Hepatocyte (in vitro differentiated cells): ENCODE measurements around the gene KCNMA1. TPM values are rescaled to one million over a fixed set of nuclear protein-coding genes. Genes with fewer than 3 reads are reported as not detected.
"Not testable (repeated sequence)": the region's sequence is repeated elsewhere in the genome, so short reads cannot be mapped to it uniquely, and the experiment has no call there.

Experiments used
- DNase-seq: peaks from one replicate; pipeline ENCODE4 v3.0.0-alpha.2; 2016; ENCODE audit warnings: low spot score
- H2AFZ ChIP-seq: fragments of 200-600 bp; sonication (generic); 2 replicates; pipeline ENCODE4 v1.6.0; 2016; ENCODE audit warnings: antibody characterized with exemption, mild to moderate bottlenecking
- H3K27ac ChIP-seq: fragments of 200-600 bp; sonication (generic); 2 replicates; pipeline ENCODE4 v1.5.1; 2016; ENCODE audit warnings: mild to moderate bottlenecking
- H3K27me3 ChIP-seq: fragments of 200-600 bp; sonication (generic); 2 replicates; pipeline ENCODE4 v1.6.1; 2016
- H3K36me3 ChIP-seq: fragments of 200-600 bp; sonication (generic); replicated peaks from 2 replicates; pipeline ENCODE4 v1.5.1; 2016; ENCODE audit warnings: low read depth; ENCODE audit not compliant: insufficient read depth
- H3K4me1 ChIP-seq: fragments of 200-600 bp; sonication (generic); 2 replicates; pipeline ENCODE4 v1.5.1; 2016; ENCODE audit warnings: mild to moderate bottlenecking, moderate library complexity; ENCODE audit not compliant: insufficient read depth
- H3K4me2 ChIP-seq: fragments of 200-600 bp; sonication (generic); 2 replicates; pipeline ENCODE4 v1.6.0; 2016
- H3K4me3 ChIP-seq: fragments of 200-600 bp; sonication (generic); 2 replicates; pipeline ENCODE4 v1.5.1; 2016; ENCODE audit warnings: mild to moderate bottlenecking
- H3K79me2 ChIP-seq: fragments of 200-600 bp; sonication (generic); 2 replicates; pipeline ENCODE4 v1.6.0; 2017; ENCODE audit warnings: mild to moderate bottlenecking
- H3K9me2 ChIP-seq: fragments of 200-600 bp; sonication (generic); replicated peaks from 2 replicates; pipeline ENCODE4 v1.6.0; 2017; ENCODE audit warnings: mild to moderate bottlenecking; ENCODE audit not compliant: insufficient read depth
- H3K9me3 ChIP-seq: fragments of 200-600 bp; sonication (generic); 2 replicates; pipeline ENCODE4 v1.5.1; 2016; ENCODE audit warnings: low read depth, mild to moderate bottlenecking
- H4K20me1 ChIP-seq: fragments of 200-600 bp; sonication (generic); 2 replicates; pipeline ENCODE4 v1.6.0; 2016; ENCODE audit warnings: mild to moderate bottlenecking; ENCODE audit not compliant: insufficient read depth, poor library complexity, severe bottlenecking
- CTCF ChIP-seq: fragments of 200-600 bp; sonication (generic); IDR thresholded peaks from 2 replicates; pipeline ENCODE4 v1.5.1; 2016; ENCODE audit warnings: antibody characterized with exemption, mild to moderate bottlenecking; ENCODE audit not compliant: poor library complexity
- EZH2 ChIP-seq: fragments of 200-600 bp; sonication (generic); IDR thresholded peaks from 2 replicates; pipeline ENCODE4 v1.6.1; 2016; ENCODE audit warnings: antibody characterized with exemption, mild to moderate bottlenecking, borderline replicate concordance
- EZH2phosphoT487 ChIP-seq: fragments of 200-600 bp; sonication (generic); IDR thresholded peaks from one replicate; pipeline ENCODE4 v1.6.1; 2018; ENCODE audit warnings: antibody characterized with exemption, mild to moderate bottlenecking, low read depth, moderate library complexity; ENCODE audit not compliant: unreplicated experiment, severe bottlenecking
- WGBS: methylation state at CpG from one replicate; pipeline ENCODE4 v1.1.6; 2016; ENCODE audit warnings: low lambda C conversion rate; ENCODE audit errors: missing lambda C conversion rate; 5-methylcytosine and 5-hydroxymethylcytosine counted together
- polyA plus RNA-seq: library from polyadenylated mRNA; unstranded; fragments of >200 nt; fragmentation: Nextera tagmentation; extraction: Ambion mirVana; gene quantifications from 2 replicates; pipeline ENCODE4 v1.2.1, GENCODE V29; 2016
- total RNA-seq: library from RNA; depleted of rRNA; stranded (reverse); fragments of >200 nt; gene quantifications from 2 replicates; pipeline ENCODE4 v1.2.3, GENCODE V29; 2014

The KCNMA1 gene
- total and polyA plus RNA-seq, 2 experiments from 2014 or later, result 42.6 to 73.3 TPM

DNA sequence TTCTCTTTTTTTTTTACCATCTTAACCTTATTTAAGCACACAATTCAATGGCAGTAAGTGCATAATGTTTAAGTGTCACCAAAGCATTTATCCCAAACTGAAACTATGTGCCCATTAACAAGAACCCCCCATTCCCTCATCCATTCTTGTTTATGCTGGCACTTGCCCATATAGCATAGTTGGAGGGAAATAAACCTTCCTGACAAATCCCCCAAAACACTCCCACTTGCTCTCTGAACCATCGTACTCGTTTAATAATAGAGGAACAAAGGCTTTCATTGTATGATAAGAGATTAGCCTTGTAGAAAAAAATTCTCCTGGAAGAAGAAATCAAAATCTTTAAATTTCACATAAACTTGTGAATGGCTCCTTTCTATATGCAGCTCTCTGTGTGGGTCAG lies 26.4 kb upstream of the KCNMA1 start:
- Histone ChIP-seq H3K36me3 (no peaks in the 10 kb centered on the region), H3K9me3 (no peaks in the 10 kb centered on the region), H3K9me2 (no peaks in the 10 kb centered on the region), H4K20me1 (no peaks in the 10 kb centered on the region), H3K79me2 (no peaks in the 10 kb centered on the region), H2AFZ (no peak overlapping the region), H3K4me3 (no peak overlapping the region), H3K27me3 (no peaks in the 10 kb centered on the region), H3K4me2 (no peak overlapping the region), H3K4me1 (peaks cover 5% of the 10 kb centered on the region), H3K27ac (peak overlapping the region; percentile 29)
- WGBS, result 70% methylated on average over 2 of the region's 2 CpGs
- TF ChIP-seq EZH2 (no peak), EZH2phosphoT487 (no peak)
- no peak for DNase-seq

- DNase-seq, result no peak
- 67% methylated on average over 6 of the region's 6 CpGs for WGBS
- Histone ChIP-seq H4K20me1 (no peaks in the 10 kb centered on the region), H3K27me3 (no peaks in the 10 kb centered on the region), H3K27ac (no peak overlapping the region), H3K36me3 (no peaks in the 10 kb centered on the region), H2AFZ (no peak overlapping the region), H3K4me1 (peaks cover 17% of the 10 kb centered on the region), H3K4me3 (no peak overlapping the region), H3K9me2 (no peaks in the 10 kb centered on the region), H3K9me3 (no peaks in the 10 kb centered on the region), H3K4me2 (no peak overlapping the region), H3K79me2 (no peaks in the 10 kb centered on the region)
- TF ChIP-seq CTCF (no peak), EZH2phosphoT487 (no peak), EZH2 (no peak)
Observed at GRCh38 chr10:77661674-77662073, 24.1 kb upstream of the KCNMA1 start.

DNA sequence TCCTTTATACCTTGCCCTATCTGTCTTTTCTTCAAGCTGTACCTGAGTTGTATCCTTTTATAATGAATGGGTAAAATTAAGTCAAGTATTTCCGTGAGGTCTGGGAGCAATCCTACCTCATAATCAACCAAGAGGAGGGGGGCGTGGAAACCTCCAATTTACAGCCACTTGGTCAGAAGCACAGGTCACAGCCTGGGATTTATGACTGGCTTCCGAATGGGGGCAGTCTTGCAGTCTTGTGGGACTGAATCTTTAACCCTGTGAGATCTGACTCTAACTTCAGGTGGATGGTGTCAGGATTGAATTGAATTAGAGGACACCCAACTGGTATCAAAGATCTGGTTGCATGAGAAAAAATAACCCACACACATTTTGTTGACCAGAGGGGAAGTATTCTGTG lies 23.5 kb upstream of the KCNMA1 start:
- Histone ChIP-seq H3K4me1 (peaks cover 17% of the 10 kb centered on the region), H3K4me3 (no peak overlapping the region), H3K9me3 (no peaks in the 10 kb centered on the region), H3K4me2 (no peak overlapping the region), H3K36me3 (no peaks in the 10 kb centered on the region), H2AFZ (no peak overlapping the region), H3K79me2 (no peaks in the 10 kb centered on the region), H3K9me2 (no peaks in the 10 kb centered on the region), H3K27ac (no peak overlapping the region), H3K27me3 (no peaks in the 10 kb centered on the region), H4K20me1 (no peaks in the 10 kb centered on the region)
- TF ChIP-seq CTCF (no peak), EZH2 (no peak), EZH2phosphoT487 (no peak)
- no peak for DNase-seq
- 63% methylated on average over 3 of the region's 3 CpGs for WGBS

DNA sequence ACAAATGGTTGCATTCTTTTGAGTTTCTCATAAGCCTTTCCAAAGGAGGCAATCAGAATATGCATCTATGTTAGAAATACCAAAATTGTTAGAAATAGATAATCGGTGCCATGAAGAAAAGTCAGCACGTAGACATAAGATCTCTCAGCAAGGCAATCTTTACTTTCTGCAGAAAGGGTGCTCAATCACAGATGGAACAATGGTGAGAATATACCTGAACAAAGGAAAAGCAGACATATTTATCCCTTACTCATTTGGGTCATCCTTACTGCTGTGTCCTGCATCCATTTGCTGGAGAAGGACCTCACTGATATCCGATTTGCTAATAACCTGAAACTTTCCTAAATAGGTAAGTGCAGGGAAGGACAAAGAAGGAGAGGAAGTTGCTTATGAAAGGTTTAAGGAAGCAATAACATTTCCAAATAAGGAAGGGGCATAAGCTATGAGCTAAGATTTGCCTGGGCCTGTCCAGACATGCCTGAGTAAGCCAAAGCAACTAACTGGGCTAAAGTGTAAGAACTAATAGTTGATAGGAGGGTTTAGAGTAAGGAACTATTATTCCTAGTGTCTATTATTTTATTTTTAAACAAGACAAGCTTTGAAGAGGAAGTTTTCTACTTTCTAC lies 21.6 kb upstream of the KCNMA1 start:
- not testable (repeated sequence) for H3K9me2 ChIP-seq, H3K36me3 ChIP-seq, DNase-seq, H3K4me3 ChIP-seq, H4K20me1 ChIP-seq, H3K4me2 ChIP-seq, H3K79me2 ChIP-seq, H2AFZ ChIP-seq, H3K27me3 ChIP-seq, H3K9me3 ChIP-seq
- 87% methylated on average over 3 of the region's 3 CpGs for WGBS
- H3K27ac ChIP-seq, result peak overlapping the region; percentile 78
- peaks cover 17% of the 10 kb centered on the region for H3K4me1 ChIP-seq
